Stimulated activated CD4-positive, alpha-beta T cell treated with anti-CD3 and anti-CD28 coated beads, Interleukin-4, amount 100 ng/mL, for 24 hours (primary cell): Measurements from ENCODE around the gene GINM1.

Experiments
- DNase-seq: peaks from one replicate; pipeline ENCODE4 v3.0.0-alpha.2; 2020

Gene GINM1

GRCh38 chr6:149600508-149600907, 34.3 kb downstream of the GINM1 start:
- no peak for DNase-seq

DNA sequence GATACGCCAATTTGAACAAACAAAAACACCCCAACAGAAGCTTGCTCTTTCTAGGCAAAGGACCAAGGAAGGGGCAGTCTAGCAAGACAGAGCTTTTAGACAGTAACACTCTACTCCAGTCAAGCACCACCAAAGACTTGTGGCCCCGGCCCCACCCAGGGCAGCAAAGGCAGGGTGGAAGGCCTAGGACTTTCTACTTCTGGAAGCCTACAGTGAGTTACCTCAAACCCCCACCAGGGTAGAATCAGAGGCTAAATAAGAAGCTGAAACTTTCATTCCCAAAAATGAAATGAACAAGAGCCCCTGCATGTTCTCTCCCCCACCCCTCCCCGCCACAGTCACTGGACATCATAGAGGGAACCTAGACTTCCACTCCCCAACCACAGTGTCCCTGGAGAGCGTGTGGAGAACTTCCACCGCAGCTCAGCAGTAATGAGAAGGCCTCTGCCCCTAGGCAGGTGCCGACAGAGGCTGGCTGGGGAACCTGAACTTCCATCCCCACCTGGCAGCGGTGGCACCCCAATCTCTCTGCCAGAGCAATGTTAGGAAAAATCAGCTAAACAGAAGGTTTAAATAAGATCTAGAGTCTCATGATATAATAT, 42.3 kb downstream of the GINM1 start:
- DNase-seq: no peak

GRCh38 chr6:149614337-149614736, 48.2 kb downstream of the GINM1 start:
- no peak for DNase-seq

DNA sequence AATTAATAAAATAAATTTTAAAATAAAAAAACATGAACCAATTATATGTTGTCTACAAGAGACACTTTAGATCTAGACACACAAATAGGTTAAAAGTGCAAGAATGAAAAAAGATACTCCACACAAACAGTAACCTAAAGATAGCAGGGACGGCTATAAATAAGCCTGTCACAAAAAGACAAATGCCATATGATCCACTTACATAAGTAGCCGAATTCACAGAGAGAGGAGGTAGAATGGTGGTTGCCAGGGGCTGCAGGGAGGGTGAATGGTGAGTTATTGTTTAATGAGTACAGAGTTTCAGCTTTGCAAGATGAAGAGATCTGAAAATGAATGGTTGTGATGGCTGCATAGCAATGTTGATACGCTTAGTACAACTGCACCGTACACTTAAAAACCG, 49.6 kb downstream of the GINM1 start:
- DNase-seq: no peak

DNA sequence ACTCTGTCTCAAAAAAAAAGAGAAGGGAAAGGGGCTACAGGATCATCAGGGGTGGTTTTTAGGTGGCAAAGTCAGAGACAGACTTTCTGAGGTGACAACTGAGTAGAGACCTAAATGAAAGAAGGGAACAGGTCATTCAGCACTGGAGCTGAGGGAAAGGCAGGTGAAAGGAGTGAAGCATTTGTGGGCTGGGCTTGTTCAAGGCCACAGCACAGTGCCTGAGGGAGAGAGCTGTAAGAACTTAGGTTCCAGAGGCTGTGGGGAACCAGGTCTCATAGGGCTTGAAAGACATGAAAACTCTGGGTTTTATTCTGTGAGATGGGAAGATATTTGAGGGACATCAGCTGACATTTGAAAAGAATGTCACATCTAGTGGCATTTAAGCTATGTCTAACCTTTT, 61.5 kb downstream of the GINM1 start:
- no peak for DNase-seq

DNA sequence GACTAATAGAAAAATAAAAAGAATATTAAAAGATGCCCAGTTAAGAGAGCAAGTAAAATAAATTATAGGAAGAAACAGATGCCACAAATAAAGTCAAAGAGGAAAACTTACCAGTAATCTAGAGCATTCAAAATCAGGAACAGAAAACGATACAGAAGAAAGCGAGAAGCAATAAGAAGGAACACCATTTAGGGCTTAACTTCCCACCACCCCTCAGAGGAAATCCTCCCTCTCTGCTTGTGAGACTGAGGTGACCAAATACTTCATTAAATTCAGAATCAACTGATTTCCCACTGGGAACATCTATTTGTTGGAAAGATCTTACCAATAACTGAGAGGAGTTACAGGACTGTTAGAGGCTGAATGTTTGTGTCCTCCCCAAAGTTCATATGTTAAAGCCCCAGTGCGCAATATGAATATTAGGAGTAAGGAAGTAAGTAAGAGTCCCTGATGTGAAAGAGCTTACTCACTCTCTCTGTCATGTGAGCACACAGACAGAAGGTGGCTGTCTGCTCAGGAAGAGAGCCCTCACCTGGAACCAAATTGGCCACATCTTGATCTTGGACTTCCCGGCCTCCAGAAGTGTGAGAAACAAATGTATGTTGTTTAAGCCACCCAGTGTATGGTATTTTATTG, 62.8 kb downstream of the GINM1 start:
- no peak for DNase-seq

DNA sequence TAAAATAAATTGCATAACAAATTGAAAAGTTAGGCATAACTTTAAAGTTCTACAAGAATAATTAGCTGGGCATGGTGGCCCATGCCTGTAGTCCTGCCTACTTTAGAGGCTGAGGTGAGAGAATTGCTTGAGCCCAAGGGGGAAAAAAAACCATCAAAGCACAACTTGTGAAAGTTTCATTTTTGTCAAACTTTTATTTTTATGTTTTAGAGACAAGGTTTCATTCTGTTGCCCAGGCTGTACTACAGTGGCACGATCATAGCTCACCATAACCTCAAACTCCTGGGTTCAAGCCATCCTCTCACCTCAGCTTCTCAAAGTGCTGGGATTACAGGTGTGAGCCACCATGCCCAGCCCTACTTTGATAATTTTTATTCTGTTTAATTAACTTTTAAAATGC, 68.1 kb downstream of the GINM1 start:
- no peak for DNase-seq

DNA sequence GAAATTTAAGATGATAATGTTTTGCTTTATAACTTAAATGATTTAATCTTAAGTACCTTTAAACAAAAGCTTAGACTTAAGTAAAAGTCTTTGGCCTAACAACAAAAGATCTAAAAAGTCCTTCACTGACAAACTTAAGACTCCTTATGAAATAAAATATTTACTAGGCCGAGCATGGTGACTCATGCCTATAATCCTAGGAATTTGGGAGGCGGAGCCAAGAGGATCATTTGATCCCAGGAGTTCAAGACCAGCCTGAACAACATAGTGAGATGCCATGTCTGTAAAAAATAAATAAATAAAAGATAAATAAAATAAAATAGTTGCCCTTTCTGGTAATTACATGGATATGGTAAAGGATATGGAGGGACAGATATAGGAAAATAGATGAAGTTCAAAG, 69.9 kb downstream of the GINM1 start:
- no peak for DNase-seq
